Neural progenitor cell (in vitro differentiated cells): ENCODE data around the gene KCNE1. TPM values are rescaled to one million over a fixed set of nuclear protein-coding genes. Genes with fewer than 3 reads are reported as not detected.

Experiments
- DNase-seq: peaks from one replicate; pipeline ENCODE4 v3.0.0-alpha.2; 2016; ENCODE audit warnings: low spot score
- H2AFZ ChIP-seq: fragments of 200-600 bp; sonication (generic); replicated peaks from 2 replicates; pipeline ENCODE4 v1.6.1; 2016; ENCODE audit warnings: antibody characterized with exemption
- H3F3A ChIP-seq: fragments of 200-600 bp; sonication (generic); 2 replicates; pipeline ENCODE4 v1.6.1; 2016; ENCODE audit warnings: antibody characterized with exemption, low read depth
- H3K27ac ChIP-seq: fragments of 200-600 bp; sonication (generic); 2 replicates; pipeline ENCODE4 v1.5.1; 2016; ENCODE audit warnings: mild to moderate bottlenecking
- H3K27me3 ChIP-seq: fragments of 200-600 bp; sonication (generic); 2 replicates; pipeline ENCODE4 v1.6.1; 2016; ENCODE audit warnings: mild to moderate bottlenecking, moderate library complexity
- H3K36me3 ChIP-seq: fragments of 200-600 bp; sonication (generic); 2 replicates; pipeline ENCODE4 v1.5.1; 2016
- H3K4me1 ChIP-seq: fragments of 200-600 bp; sonication (generic); 2 replicates; pipeline ENCODE4 v1.6.1; 2016; ENCODE audit warnings: mixed run types
- H3K4me2 ChIP-seq: fragments of 200-600 bp; sonication (generic); 2 replicates; pipeline ENCODE4 v1.6.1; 2016
- H3K4me3 ChIP-seq: fragments of 200-600 bp; sonication (generic); 2 replicates; pipeline ENCODE4 v1.5.1; 2016
- H3K79me2 ChIP-seq: fragments of 200-600 bp; sonication (generic); 2 replicates; pipeline ENCODE4 v1.6.1; 2016; ENCODE audit warnings: low read depth
- H3K9ac ChIP-seq: fragments of 200-600 bp; sonication (generic); 2 replicates; pipeline ENCODE4 v1.6.1; 2016
- H3K9me3 ChIP-seq: fragments of 200-600 bp; sonication (generic); 2 replicates; pipeline ENCODE4 v1.5.1; 2016; ENCODE audit warnings: low read depth
- H4K20me1 ChIP-seq: fragments of 200-600 bp; sonication (generic); 2 replicates; pipeline ENCODE4 v1.6.1; 2016; ENCODE audit warnings: low read depth
- H3K27ac Mint-ChIP-seq: 3 replicates; pipeline ENCODE4 v1.8.0; 2021; ENCODE audit warnings: mixed read lengths
- H3K27me3 Mint-ChIP-seq: 2 replicates; pipeline ENCODE4 v1.8.0; 2022; ENCODE audit warnings: low read depth, mild to moderate bottlenecking, inconsistent platforms, moderate library complexity, mixed read lengths; ENCODE audit not compliant: insufficient read depth
- H3K36me3 Mint-ChIP-seq: 3 replicates; pipeline ENCODE4 v1.8.0; 2021; ENCODE audit warnings: mixed read lengths
- H3K4me1 Mint-ChIP-seq: 3 replicates; pipeline ENCODE4 v1.8.0; 2021; ENCODE audit warnings: mixed read lengths
- H3K4me3 Mint-ChIP-seq: 3 replicates; pipeline ENCODE4 v1.8.0; 2021; ENCODE audit warnings: mild to moderate bottlenecking, moderate library complexity, mixed read lengths
- H3K9me3 Mint-ChIP-seq: 3 replicates; pipeline ENCODE4 v1.8.0; 2020; ENCODE audit warnings: mixed read lengths
- CTCF ChIP-seq: fragments of 200-600 bp; sonication (generic); IDR thresholded peaks from 2 replicates; pipeline ENCODE4 v1.5.1; 2017; ENCODE audit warnings: antibody characterized with exemption, mild to moderate bottlenecking
- EZH2 ChIP-seq: fragments of 200-600 bp; sonication (generic); IDR thresholded peaks from 2 replicates; pipeline ENCODE4 v1.6.1; 2017; ENCODE audit warnings: antibody characterized with exemption, mild to moderate bottlenecking, moderate library complexity
- EZH2phosphoT487 ChIP-seq: fragments of 200-600 bp; sonication (generic); IDR thresholded peaks from 2 replicates; pipeline ENCODE4 v1.6.1; 2017; ENCODE audit warnings: antibody characterized with exemption
- total RNA-seq: library from RNA; depleted of rRNA; stranded (reverse); fragments of >200 nt; gene quantifications from 2 replicates; pipeline ENCODE4 v1.2.3, GENCODE V29; 2015; ENCODE audit warnings: low replicate concordance

The KCNE1 gene
- total RNA-seq, 1 donor from 2014 or later: not detected

GRCh38 chr21:34528131-34528561, 16.1 kb upstream of the KCNE1 start:
- Histone ChIP-seq H3K4me3 (no peak overlapping the region), H2AFZ (no peak overlapping the region), H3F3A (peaks cover 8% of the 10 kb centered on the region), H4K20me1 (no peaks in the 10 kb centered on the region), H3K36me3 (no peaks in the 10 kb centered on the region), H3K27me3 (peaks cover 15% of the 10 kb centered on the region), H3K9ac (no peak overlapping the region), H3K79me2 (no peaks in the 10 kb centered on the region), H3K4me1 (peaks cover 28% of the 10 kb centered on the region), H3K27ac (no peak overlapping the region), H3K9me3 (no peaks in the 10 kb centered on the region), H3K4me2 (no peak overlapping the region)
- H3K36me3 Mint-ChIP-seq: peaks cover 2% of the 10 kb centered on the region
- no peak overlapping the region for H3K4me3 Mint-ChIP-seq
- H3K27ac Mint-ChIP-seq: no peak overlapping the region
- DNase-seq: no peak
- peaks cover 7% of the 10 kb centered on the region for H3K9me3 Mint-ChIP-seq
- H3K4me1 Mint-ChIP-seq: peaks cover 28% of the 10 kb centered on the region
- TF ChIP-seq EZH2 (no peak), CTCF (no peak), EZH2phosphoT487 (no peak)
- no peaks in the 10 kb centered on the region for H3K27me3 Mint-ChIP-seq

GRCh38 chr21:34526618-34527290, 14.7 kb upstream of the KCNE1 start:
- Histone ChIP-seq H3K27ac (no peak overlapping the region), H4K20me1 (no peaks in the 10 kb centered on the region), H3K4me3 (no peak overlapping the region), H3K36me3 (no peaks in the 10 kb centered on the region), H3K4me2 (peak overlapping the region; percentile 27), H3F3A (peaks cover 8% of the 10 kb centered on the region), H2AFZ (peak overlapping the region; percentile 20), H3K9ac (no peak overlapping the region), H3K27me3 (peaks cover 15% of the 10 kb centered on the region), H3K79me2 (no peaks in the 10 kb centered on the region), H3K9me3 (no peaks in the 10 kb centered on the region), H3K4me1 (peaks cover 28% of the 10 kb centered on the region)
- Mint-ChIP-seq H3K9me3 (peaks cover 4% of the 10 kb centered on the region), H3K27ac (no peak overlapping the region), H3K27me3 (no peaks in the 10 kb centered on the region), H3K4me1 (peaks cover 34% of the 10 kb centered on the region), H3K4me3 (peak overlapping the region; percentile 49), H3K36me3 (peaks cover 2% of the 10 kb centered on the region)
- TF ChIP-seq EZH2phosphoT487 (no peak), CTCF (no peak), EZH2 (no peak)
- peak; percentile 67 for DNase-seq

GRCh38 chr21:34526241-34526617, 14.2 kb upstream of the KCNE1 start:
- H3K27ac Mint-ChIP-seq: peak overlapping the region; percentile 83
- no peak overlapping the region for H3K4me3 ChIP-seq
- H3K4me1 ChIP-seq: peaks cover 28% of the 10 kb centered on the region

More at GRCh38 chr21:34526241-34526617, 14.2 kb upstream of the KCNE1 start:
- no peaks in the 10 kb centered on the region for H3K9me3 ChIP-seq
- H2AFZ ChIP-seq: peak overlapping the region; percentile 20
- no peak overlapping the region for H3K27ac ChIP-seq
- H3K9ac ChIP-seq: no peak overlapping the region
- Mint-ChIP-seq H3K4me3 (peak overlapping the region; percentile 49), H3K27me3 (no peaks in the 10 kb centered on the region), H3K36me3 (peaks cover 2% of the 10 kb centered on the region), H3K4me1 (peaks cover 39% of the 10 kb centered on the region), H3K9me3 (peaks cover 4% of the 10 kb centered on the region)
- TF ChIP-seq EZH2 (no peak), CTCF (no peak), EZH2phosphoT487 (no peak)
- peak overlapping the region; percentile 27 for H3K4me2 ChIP-seq
- H3F3A ChIP-seq: peaks cover 8% of the 10 kb centered on the region
- H3K36me3 ChIP-seq: no peaks in the 10 kb centered on the region
- DNase-seq: no peak
- H4K20me1 ChIP-seq: no peaks in the 10 kb centered on the region
- peaks cover 15% of the 10 kb centered on the region for H3K27me3 ChIP-seq
- H3K79me2 ChIP-seq: no peaks in the 10 kb centered on the region
